GM21717 (cell line): ENCODE results near the gene FIBCD1.
"Not testable (repeated sequence)": the region's sequence is repeated elsewhere in the genome, so short reads cannot be mapped to it uniquely, and the experiment has no call there.

ENCODE experiments used
- ATAC-seq: cut with Tn5 transposase; IDR thresholded peaks from one replicate; pipeline ENCODE4 v1.9.1; 2021; ENCODE audit warnings: mild to moderate bottlenecking, moderate library complexity; ENCODE audit not compliant: unreplicated experiment

FIBCD1 gene

GRCh38 chr9:130973686-130974281, 34.7 kb upstream of the FIBCD1 start:
- no peak for ATAC-seq

GRCh38 chr9:130972957-130973685, 34.1 kb upstream of the FIBCD1 start:
- no peak for ATAC-seq

- no peak for ATAC-seq
Measured at GRCh38 chr9:130972277-130972956, 33.4 kb upstream of the FIBCD1 start.

- ATAC-seq: no peak
Measured at GRCh38 chr9:130971294-130971849, 32.3 kb upstream of the FIBCD1 start.

GRCh38 chr9:130970855-130971254, 31.8 kb upstream of the FIBCD1 start:
- no peak for ATAC-seq

- no peak for ATAC-seq
Measured at GRCh38 chr9:130970052-130970451, 31.0 kb upstream of the FIBCD1 start.

- no peak for ATAC-seq
Measured at GRCh38 chr9:130965680-130966079, 26.6 kb upstream of the FIBCD1 start.

GRCh38 chr9:130963916-130964315, 24.9 kb upstream of the FIBCD1 start:
- ATAC-seq: no peak

GRCh38 chr9:130963337-130963908, 24.4 kb upstream of the FIBCD1 start:
- ATAC-seq: no peak

GRCh38 chr9:130962418-130963316, 23.6 kb upstream of the FIBCD1 start:
- ATAC-seq: no peak

GRCh38 chr9:130961511-130962300, 22.7 kb upstream of the FIBCD1 start:
- ATAC-seq: no peak

- no peak for ATAC-seq
Measured at GRCh38 chr9:130960522-130961378, 21.7 kb upstream of the FIBCD1 start.

GRCh38 chr9:130959809-130960334, 20.8 kb upstream of the FIBCD1 start:
- ATAC-seq: no peak

GRCh38 chr9:130958564-130958963, 19.5 kb upstream of the FIBCD1 start:
- ATAC-seq: not testable (repeated sequence)

- no peak for ATAC-seq
Measured at GRCh38 chr9:130957451-130958203, 18.6 kb upstream of the FIBCD1 start.

GRCh38 chr9:130956636-130957450, 17.8 kb upstream of the FIBCD1 start:
- ATAC-seq: no peak
